ENCODE results near the gene UBE2G1. TPM values are rescaled to one million over a fixed set of nuclear protein-coding genes. Genes with fewer than 3 reads are reported as not detected.
A peak's percentile ranks its signal among the peaks of the same experiment; 100 is the strongest.

UBE2G1 gene
- total and polyA plus RNA-seq, 2 of the 8 experiments (the other 6 are each of a cell fraction or from before 2014, with no cell fraction given) = 73.9 to 170 TPM

GRCh38 chr17:4397840-4398239 lies 31.4 kb upstream of the UBE2G1 start:
- ChIA-PET POLR2A (ENCODE audit: partially characterized antibody) (interaction anchor here (1.1 to 4.6 kb wide), 4 partner anchors 8 to 111 kb away, joined by 3 to 45 read pairs (median 24); partner anchors contain the start of gene UBE2G1), CTCF (ENCODE audit: partially characterized antibody) (no interaction called here)
- 0 out of 2 replicates have a peak overlapping the region, but pooled peaks have one; percentile 12 for H2BK12ac ChIP-seq (ENCODE audit: low read depth, low read length)
- H3K4ac ChIP-seq (replicated peaks; ENCODE audit: insufficient read length, low read depth, low read length) = no peak overlapping the region
- 0 out of 2 replicates have a peak overlapping the region, but pooled peaks have one; percentile 48 for H2AK5ac ChIP-seq (ENCODE audit: low read depth, low read length)
- WGBS, 2 experiments (ENCODE audit: extremely low coverage in 1 of 2, insufficient coverage in 1 of 2, insufficient read length in 1 of 2, insufficient replicate concordance in 2 of 2, low coverage in 1 of 2, low lambda C conversion rate in 2 of 2, missing lambda C conversion rate in 1 of 2) = 91% methylated on average over 6 of the region's 6 CpGs; no CpG with 5 or more reads in 1 of the 2 experiments
- H3K9me3 ChIP-seq (ENCODE audit: insufficient read depth in 2 of 2, low read depth in 1 of 2, low read length in 1 of 2) = 0 out of 4 replicates have a peak, but pooled peaks cover 0 to 4% of the 10 kb centered on the region in 2 experiments
- peaks cover 3 to 19% (median 15%) of the 10 kb centered on the region in 4 experiments for H3K4me1 ChIP-seq (replicated peaks in 1 of 4; ENCODE audit: control insufficient read depth in 3 of 4, insufficient read depth in 4 of 4, low read length in 3 of 4)
- no peak overlapping the region for H3K9ac ChIP-seq (replicated peaks in 1 of 4; ENCODE audit: extremely low read depth in 1 of 4, low read depth in 3 of 4, low read length in 3 of 4)
- no peak for DNase-seq (ENCODE audit: low read depth in 1 of 2, low spot score in 2 of 2)
- no peak overlapping the region for H3K23ac ChIP-seq (ENCODE audit: insufficient read length)
- H3K23me2 ChIP-seq (ENCODE audit: low read depth, low read length) = peaks cover 3% of the 10 kb centered on the region; the same call in 1 of the 2 replicates
- H3K79me2 ChIP-seq (ENCODE audit: control insufficient read depth in 1 of 2, insufficient read depth in 2 of 2, low read length in 2 of 2) = no peaks in the 10 kb centered on the region
- H3K36me3 ChIP-seq (ENCODE audit: control insufficient read depth in 2 of 4, insufficient read depth in 4 of 4, low read length in 3 of 4) = no peaks in the 10 kb centered on the region
- no peak overlapping the region for H3K4me3 ChIP-seq (ENCODE audit: extremely low read depth in 1 of 4, insufficient read depth in 2 of 4, low read depth in 3 of 4, low read length in 4 of 4)
- H3K56ac ChIP-seq (replicated peaks; ENCODE audit: insufficient read length, low read depth, low read length) = no peak overlapping the region
- no peak overlapping the region for H3K27ac ChIP-seq (ENCODE audit: low read depth, low read length)
- H3K18ac ChIP-seq (ENCODE audit: extremely low read depth, low read length) = peak overlapping the region; percentile 6; the same call in 1 of the 2 replicates
- no peak overlapping the region for H2BK5ac ChIP-seq (ENCODE audit: low read depth, low read length)
- FAIRE-seq = no peak
- no peaks in the 10 kb centered on the region for H4K20me1 ChIP-seq (replicated peaks in 1 of 2; ENCODE audit: control insufficient read depth in 1 of 2, insufficient read depth in 2 of 2, low read length in 2 of 2)
- no peak overlapping the region for H2BK15ac ChIP-seq (ENCODE audit: low read length)
- no peak overlapping the region for H4K5ac ChIP-seq (ENCODE audit: insufficient read length, low read depth, low read length)
- H2AFZ ChIP-seq (ENCODE audit: low read length) = no peak overlapping the region
- no peak overlapping the region for H2BK120ac ChIP-seq (replicated peaks; ENCODE audit: low read depth, low read length)
- 0 out of 2 replicates have a peak overlapping the region, but pooled peaks have one; percentile 80 for H2BK20ac ChIP-seq (ENCODE audit: low read length)
- no peak for TF ChIP-seq TCF12 (IDR thresholded peaks at IDR 0.05; ENCODE audit: low read depth, low read length)
- no peak for TF ChIP-seq EGR1 (IDR thresholded peaks at IDR 0.05; ENCODE audit: borderline replicate concordance, low read depth, low read length)
- no peak for TF ChIP-seq CTBP2 (IDR thresholded peaks at IDR 0.05; ENCODE audit: borderline replicate concordance, insufficient read depth, insufficient read length, low read length)
- TF ChIP-seq CHD1 (IDR thresholded peaks at IDR 0.05; ENCODE audit: low read depth, low read length) = no peak
- H4K91ac ChIP-seq (replicated peaks; ENCODE audit: insufficient read length, low read length) = peak overlapping the region; percentile 36
- no peak overlapping the region for H4K8ac ChIP-seq (ENCODE audit: extremely low read depth, insufficient read depth, low read length)
- no peak overlapping the region for H3K4me2 ChIP-seq (ENCODE audit: insufficient read depth in 1 of 2, low read depth in 2 of 2, low read length in 2 of 2)
- H3K79me1 ChIP-seq (ENCODE audit: low read depth, low read length) = no peaks in the 10 kb centered on the region
- no peak overlapping the region for H3K14ac ChIP-seq (ENCODE audit: insufficient read length)
- no peaks in the 10 kb centered on the region; a peak in 1 of 7 replicates for H3K27me3 ChIP-seq (replicated peaks in 1 of 4; ENCODE audit: control insufficient read depth in 3 of 4, extremely low read depth in 1 of 4, insufficient read depth in 3 of 4, low read length in 3 of 4)

All from H1 (cell line).